Medulla oblongata (tissue), 1 donor: Measurements from ENCODE around the gene IST1.

ENCODE experiments used
- DNase-seq: peaks from one replicate; pipeline ENCODE4 v3.0.0-alpha.2; 2015; ENCODE audit errors: extremely low spot score

The IST1 gene

DNA sequence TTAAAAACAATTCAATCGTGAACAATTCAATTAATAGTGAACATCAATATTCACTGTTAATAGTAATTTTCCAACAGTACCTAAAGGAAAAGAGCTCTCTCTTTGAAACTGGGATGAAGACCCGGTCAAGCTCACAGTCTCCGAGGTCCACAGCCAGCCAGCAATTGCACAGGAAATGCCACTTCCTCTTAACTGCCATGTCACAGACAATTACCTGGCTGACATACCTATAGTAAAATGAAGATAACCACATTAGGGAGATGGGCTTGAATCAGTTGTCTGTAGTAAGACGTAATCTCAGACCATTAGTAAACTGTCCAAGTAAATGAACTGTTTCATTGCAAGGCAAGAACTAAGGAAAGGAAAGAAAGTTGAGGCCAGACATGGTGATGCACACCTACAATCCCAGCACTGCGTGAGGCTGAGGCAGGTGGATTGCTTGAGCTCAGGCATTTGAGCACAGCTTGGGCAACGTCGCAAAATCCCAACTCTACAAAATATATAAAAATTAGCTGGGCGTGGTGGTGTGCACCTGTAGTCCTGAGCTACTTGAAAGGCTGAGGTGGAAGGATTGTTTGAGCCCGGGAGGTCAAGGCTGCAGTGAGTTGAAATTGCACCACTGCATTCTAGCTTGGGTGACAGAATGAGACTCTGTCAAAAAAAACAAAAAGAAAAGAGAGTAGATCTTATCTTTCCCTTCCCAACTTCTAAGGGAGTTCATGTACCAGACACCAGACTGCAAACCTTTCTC lies 68.0 kb downstream of the IST1 start:
- DNase-seq: no peak

- DNase-seq: no peak
Measured at GRCh38 chr16:71965223-71965622, 69.9 kb downstream of the IST1 start.

DNA sequence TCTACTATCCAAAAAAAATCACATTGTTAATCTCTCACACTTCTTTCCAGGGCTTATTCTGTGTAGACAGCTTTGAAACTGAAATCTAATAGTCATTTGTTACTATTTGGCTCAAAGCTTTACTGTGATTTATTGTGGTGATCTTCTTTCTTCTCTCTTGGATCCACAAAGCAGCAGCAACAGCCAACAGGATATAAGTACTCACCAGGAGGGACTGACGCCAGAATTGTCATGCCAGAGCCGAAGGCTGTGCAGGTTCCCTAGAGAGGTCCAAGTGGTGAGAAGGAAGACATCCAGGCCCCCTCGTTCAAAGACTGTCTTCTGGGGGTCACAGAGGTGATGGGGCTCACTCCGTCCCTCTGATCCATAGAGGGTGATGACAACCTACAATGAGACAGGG lies 71.6 kb downstream of the IST1 start:
- no peak for DNase-seq

GRCh38 chr16:71969353-71969752 lies 74.0 kb downstream of the IST1 start:
- DNase-seq: no peak

DNA sequence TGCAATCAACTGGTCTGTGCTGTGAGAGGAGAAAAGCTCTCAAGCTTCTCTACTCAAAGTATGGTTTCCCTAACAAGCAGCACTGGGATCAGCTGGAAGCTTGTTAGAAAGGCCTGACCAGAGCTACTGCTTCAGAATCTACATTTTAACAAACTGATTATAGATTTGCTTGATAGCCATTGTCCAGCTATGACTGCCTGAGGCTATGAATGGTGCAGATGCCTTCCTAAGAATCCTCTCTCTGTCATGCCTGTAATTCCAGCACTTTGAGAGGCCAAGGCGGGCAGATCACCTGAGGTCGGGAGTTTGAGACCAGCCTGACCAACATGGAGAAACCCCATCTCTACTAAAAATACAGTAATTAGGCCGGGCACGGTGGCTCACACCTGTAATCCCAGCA lies 76.2 kb downstream of the IST1 start:
- DNase-seq: no peak

GRCh38 chr16:71972356-71972755 lies 77.0 kb downstream of the IST1 start:
- no peak for DNase-seq

DNA sequence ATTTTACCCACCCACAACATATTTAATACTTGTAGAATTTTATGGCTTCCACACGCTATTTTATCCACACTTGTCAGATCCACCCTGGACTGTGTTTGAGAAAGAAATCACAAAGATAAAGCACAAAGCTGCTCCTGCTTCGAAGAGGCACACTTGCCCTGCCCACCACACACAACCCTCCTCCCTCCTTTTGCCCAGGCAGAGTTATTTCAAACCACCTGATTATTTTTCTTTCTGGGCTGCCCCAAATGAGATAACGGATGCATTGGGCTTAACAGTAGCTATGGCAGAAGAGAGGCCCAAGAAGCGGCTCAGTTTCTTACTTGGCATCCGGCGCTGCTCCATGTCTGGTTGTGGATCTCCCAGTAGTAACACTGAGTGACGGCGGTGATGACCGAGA lies 77.7 kb downstream of the IST1 start:
- no peak for DNase-seq

GRCh38 chr16:71974068-71974818 lies 78.9 kb downstream of the IST1 start:
- no peak for DNase-seq
